ENCODE data around the gene ZNF541. TPM values are rescaled to one million over a fixed set of nuclear protein-coding genes. Genes with fewer than 3 reads are reported as not detected.

The ZNF541 gene
- total RNA-seq (under 1 TPM; 0.13 to 0.73 (median 0.32) TPM), polyA plus RNA-seq (under 1 TPM; 0.06 to 0.42 (median 0.08) TPM)
- long read RNA-seq, donor 1 = 0 reads
- long read RNA-seq, donor 2 = 0 reads

DNA sequence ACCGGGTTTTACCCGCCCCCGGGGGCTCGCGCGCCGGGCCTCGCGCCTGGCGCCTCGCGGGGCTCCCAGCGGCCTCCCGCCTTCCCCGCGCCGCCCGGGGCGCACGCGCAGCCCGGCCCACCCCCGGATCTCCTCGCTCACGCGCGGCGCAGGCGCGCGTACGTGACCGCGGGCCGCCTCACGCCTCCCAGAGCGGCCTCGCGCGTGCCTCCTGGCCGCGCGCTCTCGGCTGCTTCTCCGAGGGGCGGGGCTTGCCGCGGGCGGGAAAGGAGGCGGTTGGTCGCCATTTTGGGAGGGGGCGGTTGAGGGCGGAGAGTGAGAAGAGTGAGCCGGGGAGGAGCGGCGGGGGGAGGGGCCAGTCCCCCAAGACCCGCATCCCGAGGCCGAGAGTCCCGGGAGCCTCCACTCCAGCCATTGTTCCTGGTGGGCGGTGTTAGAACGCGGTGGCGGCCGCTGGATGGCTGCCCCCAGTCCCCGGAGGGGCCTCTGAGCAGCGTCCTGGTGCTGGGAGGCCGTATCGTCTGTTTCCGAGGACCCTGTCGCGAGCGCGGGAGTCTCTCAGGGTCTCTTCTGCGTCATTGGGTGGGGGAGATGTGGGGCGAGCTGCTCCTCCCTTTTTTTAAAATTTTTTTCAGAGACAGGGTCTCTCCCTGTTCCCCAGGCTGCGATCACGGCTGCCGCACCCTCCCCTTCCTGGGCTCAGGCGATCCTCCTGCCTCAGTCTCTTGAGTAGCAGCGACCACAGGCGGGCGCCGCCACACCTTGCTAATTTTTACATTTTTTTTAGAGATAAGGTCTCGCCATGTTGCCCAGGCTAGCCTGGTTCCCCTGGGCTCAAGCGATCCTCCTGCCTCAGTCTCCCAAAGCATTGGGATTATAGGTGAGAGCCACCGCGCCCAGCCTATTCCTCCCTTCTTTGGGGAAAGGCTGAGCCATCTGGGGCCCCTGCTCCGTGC is at the start of gene ZNF541:
TSS of gene ZNF541 (minus strand) at position 78 of the 956 bp plus-strand sequence. CDS start 17,292 bp downstream, outside the sequence.
- peak in 3 of 4 donors; percentile 44 to 57 (median 52) for ATAC-seq
- intact Hi-C loops (cut with DNase I) = no loop called here
- no peaks in the 10 kb centered on the region for H3K9me3 ChIP-seq
- H3K4me3 ChIP-seq = peak within 1 kb of the TSS; percentile 58
- peak; percentile 72 for DNase-seq
- 14 to 29% (median 16%) methylated on average over 33 to 87 of the region's 89 CpGs for WGBS, 3 donors
- H3K36me3 ChIP-seq (ENCODE audit: insufficient read depth in 1 of 2, low read depth in 1 of 2) = no peaks in the 10 kb centered on the region
- H3K27ac ChIP-seq = no peak within 1 kb of the TSS
- no peak for TF ChIP-seq CTCF (IDR thresholded peaks at IDR 0.05)
- H3K4me1 ChIP-seq = no peaks in the 10 kb centered on the region
- H3K27me3 ChIP-seq (ENCODE audit: insufficient read depth in 3 of 3, low read length in 2 of 3) = peaks cover 3 to 20% (median 5%) of the 10 kb centered on the region in 3 donors

DNA sequence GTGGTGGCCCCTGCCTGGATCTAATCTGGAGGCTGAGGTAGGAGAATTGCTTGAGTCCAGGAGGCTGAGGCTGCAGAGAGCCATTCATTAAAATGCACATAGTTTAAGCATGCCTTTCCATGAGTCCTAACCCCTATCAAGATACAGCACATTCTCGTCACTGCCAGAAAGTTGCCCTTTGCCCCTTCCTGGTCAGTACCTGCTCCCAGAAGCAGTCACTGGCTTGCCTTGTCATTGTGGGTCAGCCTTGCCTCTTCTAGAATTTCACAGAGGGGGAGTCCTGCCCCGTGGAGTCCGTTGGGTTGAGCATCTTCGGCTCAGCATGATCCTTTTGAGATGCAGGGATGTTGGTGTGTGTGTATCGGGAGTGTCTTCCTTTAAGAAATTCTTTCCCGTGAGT is 46.8 kb upstream of the ZNF541 start:
- DNase-seq (no peak), ATAC-seq (peak in 3 of 4 donors; percentile 24 to 33 (median 29))
- Histone ChIP-seq H3K27ac (no peak overlapping the region), H3K9me3 (no peaks in the 10 kb centered on the region), H3K27me3 (ENCODE audit: insufficient read depth in 3 of 3, low read length in 2 of 3) (no peaks in the 10 kb centered on the region), H3K4me1 (peaks cover 37% of the 10 kb centered on the region), H3K4me3 (no peak overlapping the region), H3K36me3 (ENCODE audit: insufficient read depth in 1 of 2, low read depth in 1 of 2) (peaks cover 0 to 4% of the 10 kb centered on the region in 2 donors)
- 43 to 60% (median 50%) methylated on average over 6 of the region's 6 CpGs for WGBS, 3 donors
- no peak for TF ChIP-seq CTCF (IDR thresholded peaks at IDR 0.05)
- intact Hi-C loops (cut with DNase I) = loop anchor here in 1 of 2 donors (5.0 kb wide), 1 partner anchor 43 kb away; no protein-coding TSS in a partner anchor

DNA sequence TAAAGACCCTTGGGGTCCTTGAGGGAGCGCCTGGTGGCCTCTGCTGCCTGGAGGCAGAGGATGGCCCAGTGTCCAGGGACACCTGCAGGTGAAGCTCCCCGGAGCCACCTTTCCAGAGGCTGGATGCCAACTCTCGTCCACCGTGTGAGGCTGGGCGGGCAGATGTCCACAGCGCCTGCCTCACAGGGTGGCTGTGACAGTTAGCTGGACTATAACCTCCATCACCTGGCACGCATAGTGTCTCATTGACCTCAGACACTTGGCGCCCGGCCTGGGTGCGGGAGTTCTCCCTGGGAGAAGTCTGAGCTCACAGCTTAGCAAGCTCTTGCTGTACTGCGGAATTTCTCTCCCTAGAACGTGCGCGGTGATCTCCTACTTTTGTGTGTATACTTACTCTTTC is 45.8 kb upstream of the ZNF541 start:
- no peaks in the 10 kb centered on the region for H3K27me3 ChIP-seq (ENCODE audit: insufficient read depth in 3 of 3, low read length in 2 of 3)
- peak overlapping the region; percentile 51 for H3K27ac ChIP-seq
- no peaks in the 10 kb centered on the region for H3K36me3 ChIP-seq (ENCODE audit: insufficient read depth in 1 of 2, low read depth in 1 of 2)
- DNase-seq (peak; percentile 84 to 92), ATAC-seq (peak; percentile 92 to 97 (median 94))
- intact Hi-C loops (cut with DNase I) = loop anchor here in 1 of 2 donors (5.0 kb wide), 1 partner anchor 44 kb away; no protein-coding TSS in a partner anchor
- 26 to 33% (median 28%) methylated on average over 14 of the region's 14 CpGs for WGBS, 3 donors
- H3K9me3 ChIP-seq = no peaks in the 10 kb centered on the region
- no peak overlapping the region for H3K4me3 ChIP-seq
- H3K4me1 ChIP-seq = peaks cover 34% of the 10 kb centered on the region
- TF ChIP-seq CTCF (IDR thresholded peaks at IDR 0.05) = no peak

DNA sequence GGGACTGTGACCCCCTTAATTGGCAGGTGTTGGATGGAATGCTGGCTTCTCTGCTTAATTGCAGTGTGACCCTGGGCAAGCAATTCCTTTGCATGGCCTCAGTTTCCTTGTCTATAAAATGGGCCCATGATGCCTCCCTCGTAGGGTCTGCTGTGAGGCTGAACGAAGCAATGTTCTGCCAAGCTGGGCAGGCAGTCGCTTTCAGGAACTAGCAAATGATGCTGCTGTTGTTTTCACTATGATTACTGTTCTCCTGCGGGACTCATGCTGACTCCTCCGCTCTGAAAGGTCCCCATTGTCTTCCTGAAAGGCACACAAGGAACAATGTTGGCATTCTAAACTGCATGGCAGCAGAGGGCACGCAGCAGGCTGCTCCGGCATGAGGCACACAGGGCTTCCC is 42.8 kb upstream of the ZNF541 start:
- no peak for DNase-seq
- Histone ChIP-seq H3K4me1 (peaks cover 52% of the 10 kb centered on the region), H3K27ac (peak overlapping the region; percentile 41), H3K27me3 (ENCODE audit: insufficient read depth in 3 of 3, low read length in 2 of 3) (no peaks in the 10 kb centered on the region), H3K4me3 (no peak overlapping the region), H3K36me3 (ENCODE audit: insufficient read depth in 1 of 2, low read depth in 1 of 2) (no peaks in the 10 kb centered on the region), H3K9me3 (no peaks in the 10 kb centered on the region)
- WGBS, 3 donors = 80 to 82% (median 80%) methylated on average over 7 of the region's 7 CpGs
- intact Hi-C loops (cut with DNase I) = loop anchor here in 1 of 2 donors (5.0 kb wide), 1 partner anchor 47 kb away; no protein-coding TSS in a partner anchor
- TF ChIP-seq CTCF (IDR thresholded peaks at IDR 0.05) = no peak
- ATAC-seq = no peak

Measured in psoas muscle (tissue), 8 donors.